ENCODE results near the gene PDE4DIP.
"Not testable (repeated sequence)": the region's sequence is repeated elsewhere in the genome, so short reads cannot be mapped to it uniquely, and the experiment has no call there.

Gene PDE4DIP

GRCh38 chr1:148874408-148875388 lies 30.5 kb downstream of the PDE4DIP start:
- not testable (repeated sequence) for DNase-seq

GRCh38 chr1:148879812-148880416 lies 35.7 kb downstream of the PDE4DIP start:
- not testable (repeated sequence) for DNase-seq

GRCh38 chr1:148881261-148881660 lies 37.0 kb downstream of the PDE4DIP start:
- DNase-seq, result not testable (repeated sequence)

- not testable (repeated sequence) for DNase-seq
Measured at GRCh38 chr1:148885219-148885618, 41.0 kb downstream of the PDE4DIP start.

GRCh38 chr1:148886293-148886692 lies 42.1 kb downstream of the PDE4DIP start:
- not testable (repeated sequence) for DNase-seq

GRCh38 chr1:148888597-148888996 lies 44.4 kb downstream of the PDE4DIP start:
- DNase-seq, result not testable (repeated sequence)

GRCh38 chr1:148889267-148890074 lies 45.2 kb downstream of the PDE4DIP start:
- not testable (repeated sequence) for DNase-seq

GRCh38 chr1:148890075-148890568 lies 45.9 kb downstream of the PDE4DIP start:
- not testable (repeated sequence) for DNase-seq

GRCh38 chr1:148894360-148895352 lies 50.4 kb downstream of the PDE4DIP start:
- not testable (repeated sequence) for DNase-seq

- not testable (repeated sequence) for DNase-seq
Measured at GRCh38 chr1:148900026-148900425, 55.8 kb downstream of the PDE4DIP start.

GRCh38 chr1:148900691-148901090 lies 56.5 kb downstream of the PDE4DIP start:
- DNase-seq, result not testable (repeated sequence)

- DNase-seq, result not testable (repeated sequence)
Measured at GRCh38 chr1:148901150-148901952, 57.1 kb downstream of the PDE4DIP start.

- not testable (repeated sequence) for DNase-seq
Measured at GRCh38 chr1:148901953-148902341, 57.7 kb downstream of the PDE4DIP start.

GRCh38 chr1:148909219-148909826 lies 65.1 kb downstream of the PDE4DIP start:
- not testable (repeated sequence) for DNase-seq

- DNase-seq, result not testable (repeated sequence)
Measured at GRCh38 chr1:148911303-148911928, 67.2 kb downstream of the PDE4DIP start.

GRCh38 chr1:148916222-148916621 lies 72.0 kb downstream of the PDE4DIP start:
- DNase-seq, result not testable (repeated sequence)

- DNase-seq, result not testable (repeated sequence)
Measured at GRCh38 chr1:148916695-148917348, 72.6 kb downstream of the PDE4DIP start.

- not testable (repeated sequence) for DNase-seq
Measured at GRCh38 chr1:148918836-148919447, 74.7 kb downstream of the PDE4DIP start.
